Suprapubic skin (tissue), 4 donors: ENCODE data around the gene C17orf107.

Experiments used
- EP300 ChIP-seq: sonication (generic); formaldehyde crosslinking; IDR thresholded peaks from one replicate; pipeline ENCODE4 v1.6.1; 2017; ENCODE audit warnings: antibody characterized with exemption
- POLR2AphosphoS5 ChIP-seq, 3 donors: sonication (generic); formaldehyde crosslinking; IDR thresholded peaks; one replicate each; pipeline ENCODE4 v1.6.1; 2017; ENCODE audit warnings: antibody characterized with exemption in 3 of 3

DNA sequence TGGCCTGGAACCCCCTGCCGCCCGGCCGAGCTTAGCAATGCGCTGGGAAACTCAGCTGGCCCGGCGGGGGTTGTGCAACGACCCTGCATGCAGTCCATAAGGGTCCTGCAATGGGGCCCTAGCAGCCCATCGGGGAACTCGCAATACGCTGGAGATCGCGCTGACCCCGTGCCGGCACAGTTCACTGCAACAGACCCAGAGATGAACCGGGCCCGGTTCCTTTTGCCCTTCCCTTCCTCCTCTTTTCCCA, 40.1 kb downstream of the C17orf107 start:
- TF ChIP-seq POLR2AphosphoS5 (IDR thresholded peaks at IDR 0.05) (no peak), EP300 (no peak)
